ENCODE results near the gene SMPD3. TPM values are rescaled to one million over a fixed set of nuclear protein-coding genes. Genes with fewer than 3 reads are reported as not detected.

Gene SMPD3
- total RNA-seq, 1 experiment from 2014 or later = 0.70 TPM

- H4K8ac ChIP-seq (replicated peaks; ENCODE audit: insufficient read length, low read depth, low read length) = no peak overlapping the region
- Mint-ChIP-seq H3K36me3 (ENCODE audit: insufficient read depth in 1 of 3, low read depth in 3 of 3) (no peaks in the 10 kb centered on the region), H3K27me3 (ENCODE audit: low read depth) (peaks cover 2% of the 10 kb centered on the region; the same call in 1 of the 2 replicates), H3K27ac (no peak overlapping the region), H3K4me3 (no peak overlapping the region), H3K4me1 (peaks cover 0 to 1% of the 10 kb centered on the region in 2 experiments; a peak in 1 of 4 replicates), H3K9me3 (no peaks in the 10 kb centered on the region)
- H3K27ac ChIP-seq (ENCODE audit: insufficient read length, low read depth, low read length) = no peak overlapping the region
- H3K23me2 ChIP-seq (ENCODE audit: insufficient read length, low read depth, low read length, poor library complexity, severe bottlenecking) = no peaks in the 10 kb centered on the region
- no peak for DNase-seq
- no peak overlapping the region for H2BK15ac ChIP-seq (ENCODE audit: low read depth, low read length)
- H3K79me1 ChIP-seq (ENCODE audit: insufficient read depth, low read depth, low read length, poor library complexity, severe bottlenecking) = no peaks in the 10 kb centered on the region
- H3K4ac ChIP-seq (ENCODE audit: low read depth, low read length) = no peak overlapping the region
- no peak overlapping the region for H3K18ac ChIP-seq (ENCODE audit: insufficient read length, low read depth, low read length)
- no peak overlapping the region for H2BK20ac ChIP-seq (ENCODE audit: low read depth, low read length, poor library complexity, severe bottlenecking)
- H3K56ac ChIP-seq (ENCODE audit: insufficient read length, low read depth, low read length) = no peak overlapping the region
- WGBS (ENCODE audit: extremely low coverage, insufficient read length, low lambda C conversion rate) = no CpG with 5 or more reads among the region's 3 CpGs
- H3K9ac ChIP-seq (ENCODE audit: extremely low read depth, insufficient read length, low read length) = no peak overlapping the region
- H4K5ac ChIP-seq (ENCODE audit: insufficient read length, low read depth, low read length) = no peak overlapping the region
- H2AK5ac ChIP-seq (ENCODE audit: insufficient read length, low read length) = no peak overlapping the region
- no peaks in the 10 kb centered on the region for H3K4me1 ChIP-seq (ENCODE audit: insufficient read depth, low read length)
- no peak overlapping the region for H3K4me2 ChIP-seq (ENCODE audit: insufficient read depth, insufficient read length, low read length)
- H3K14ac ChIP-seq (ENCODE audit: insufficient read depth, low read length) = no peak overlapping the region
- H2BK5ac ChIP-seq (ENCODE audit: insufficient read length, low read length) = no peak overlapping the region
- H3T11ph ChIP-seq (ENCODE audit: low read length) = no peak overlapping the region
- no peaks in the 10 kb centered on the region for H3K27me3 ChIP-seq (ENCODE audit: insufficient read depth, low read length)
- H3K9me3 ChIP-seq (ENCODE audit: control insufficient read depth, low read depth, low read length) = no peaks in the 10 kb centered on the region
- H3K23ac ChIP-seq (ENCODE audit: insufficient read length, low read depth, low read length) = no peak overlapping the region
- no peak overlapping the region for H2BK12ac ChIP-seq (ENCODE audit: insufficient read length, low read depth, low read length)
- H4K20me1 ChIP-seq (ENCODE audit: control insufficient read depth, insufficient read depth, insufficient read length) = no peaks in the 10 kb centered on the region
- no peak overlapping the region for H4K91ac ChIP-seq (ENCODE audit: insufficient read length, low read depth, low read length)
- TF ChIP-seq CTCF (conservative IDR thresholded peaks at IDR 0.05) = no peak
- no peaks in the 10 kb centered on the region for H3K79me2 ChIP-seq (ENCODE audit: insufficient read depth, low read length)
- no peak overlapping the region for H2AFZ ChIP-seq (ENCODE audit: low read length)
- H2BK120ac ChIP-seq (ENCODE audit: low read depth, low read length, poor library complexity, severe bottlenecking) = no peak overlapping the region
Observed at GRCh38 chr16:68455631-68456030, 7.3 kb upstream of the SMPD3 start.
